ENCODE measurements around the gene LGALS7.
"Not testable (repeated sequence)": the region's sequence is repeated elsewhere in the genome, so short reads cannot be mapped to it uniquely, and the experiment has no call there.

- TF ChIP-seq CTCF (IDR thresholded peaks at IDR 0.05; ENCODE audit: low read length); EZH2 (IDR thresholded peaks at IDR 0.05; ENCODE audit: borderline replicate concordance, low read length): not testable (repeated sequence)
Measured at GRCh38 chr19:38761884-38762389, 11.4 kb downstream of the LGALS7 start.

Data from OCI-LY1 (cell line).